Activated CD8-positive, alpha-beta T cell treated with anti-CD3 and anti-CD28 coated beads, Interleukin-2, amount 10 ng/mL, durations not matched to agents 7 days and 5 days (primary cell): ENCODE data around the gene NUFIP1. TPM values are rescaled to one million over a fixed set of nuclear protein-coding genes. Genes with fewer than 3 reads are reported as not detected.
"Not testable (repeated sequence)": the region's sequence is repeated elsewhere in the genome, so short reads cannot be mapped to it uniquely, and the experiment has no call there.

ENCODE experiments used
- ATAC-seq: fragments of 150-1000 bp; cut with Tn5 transposase; one replicate; pipeline ENCODE4 v1.10.0; 2021; ENCODE audit warnings: moderate library complexity
- CTCF ChIA-PET: fragments of 350-600 bp; sonication (Branson Sonifier 250); formaldehyde crosslinking; loops from one replicate; lab custom pipeline; 2021; ENCODE audit warnings: antibody characterized with exemption; lab: Charles Lee
- POLR2A ChIA-PET: fragments of 350-600 bp; sonication (Branson Sonifier 250); formaldehyde crosslinking; loops from one replicate; lab custom pipeline; 2021; ENCODE audit warnings: antibody characterized with exemption; lab: Charles Lee
- DNase-seq: peaks from one replicate; pipeline ENCODE4 v3.0.0-alpha.2; 2020
- H3K27ac Mint-ChIP-seq: one replicate; pipeline ENCODE4 v1.8.0; 2021; ENCODE audit warnings: mild to moderate bottlenecking, mixed read lengths
- H3K27me3 Mint-ChIP-seq: one replicate; pipeline ENCODE4 v1.8.0; 2021; ENCODE audit warnings: low read depth, mixed read lengths
- H3K36me3 Mint-ChIP-seq: one replicate; pipeline ENCODE4 v1.8.0; 2021; ENCODE audit warnings: low read depth, mixed read lengths
- H3K4me1 Mint-ChIP-seq: one replicate; pipeline ENCODE4 v1.8.0; 2021; ENCODE audit warnings: low read depth, mixed read lengths
- H3K4me3 Mint-ChIP-seq: one replicate; pipeline ENCODE4 v1.8.0; 2021; ENCODE audit warnings: mild to moderate bottlenecking, mixed read lengths
- H3K9me3 Mint-ChIP-seq: one replicate; pipeline ENCODE4 v1.8.0; 2022; ENCODE audit warnings: mixed read lengths; ENCODE audit not compliant: insufficient read depth
- total RNA-seq, 2 experiments: library from RNA; stranded (reverse); gene quantifications; one replicate each; pipeline ENCODE4 v1.2.3, GENCODE V29; 2021

Gene NUFIP1
- 1 to 10 TPM; 6.0 to 6.1 TPM for total RNA-seq

DNA sequence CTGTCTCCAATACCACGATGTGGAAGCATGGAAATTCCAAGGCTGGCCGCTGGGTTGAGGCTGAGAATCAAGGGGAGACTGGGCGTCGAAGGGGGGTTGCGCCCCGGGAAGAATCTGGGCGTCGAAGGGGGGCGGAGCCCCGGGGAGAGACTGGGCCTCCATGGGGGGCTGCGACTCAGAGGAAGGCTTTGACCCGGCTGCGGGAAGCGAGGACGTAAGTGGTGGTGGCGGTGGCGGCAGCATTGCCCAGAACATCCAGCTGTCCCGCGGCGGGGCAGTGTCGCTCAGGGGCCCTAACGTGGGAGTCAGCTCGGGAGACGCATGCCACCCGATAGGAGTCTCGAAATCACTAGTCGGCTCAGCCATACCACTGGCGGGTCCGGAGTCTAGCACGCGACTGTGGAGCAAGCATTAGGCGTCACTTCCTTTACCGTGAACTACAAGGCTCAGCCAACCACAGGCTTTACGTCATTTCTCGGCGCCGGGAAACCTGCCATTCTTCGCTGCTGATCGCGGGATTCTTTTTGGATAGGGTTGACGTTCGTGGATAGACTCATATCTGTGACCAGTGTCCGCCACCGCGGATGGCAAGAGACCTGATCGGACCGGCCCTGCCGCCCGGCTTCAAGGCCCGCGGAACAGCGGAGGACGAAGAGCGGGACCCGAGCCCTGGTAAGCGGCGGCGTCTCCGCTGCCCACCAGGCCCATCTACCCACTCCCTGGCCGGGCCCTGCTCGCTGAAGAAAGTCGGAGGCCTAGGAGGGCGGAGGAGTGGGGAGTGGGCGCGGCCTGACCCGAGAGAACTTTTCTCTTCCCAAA, at the start of gene NUFIP1, which contains the start of gene GPALPP1:
Gene NUFIP1 (minus strand): TSS at position 401 of the 819 bp plus-strand sequence. CDS start 35 bp downstream, at position 366.
Gene GPALPP1 (plus strand): TSS at position 468 of the 819 bp plus-strand sequence. CDS start 117 bp downstream, at position 585.
- H3K4me3 Mint-ChIP-seq, result peak within 1 kb of the TSS; percentile 98
- H3K4me1 Mint-ChIP-seq, result peaks cover 43% of the 10 kb centered on the region
- no peaks in the 10 kb centered on the region for H3K27me3 Mint-ChIP-seq
- ATAC-seq (peak; percentile 98), DNase-seq (peak; percentile 96)
- H3K9me3 Mint-ChIP-seq, result no peaks in the 10 kb centered on the region
- ChIA-PET POLR2A (interaction anchor here (0.6 to 1.6 kb wide), 5 partner anchors 24 to 229 kb away, joined by 3 to 6 read pairs (median 3); no protein-coding TSS in a partner anchor), CTCF (interaction anchor here (1.1 to 2.2 kb wide), 4 partner anchors 11 to 505 kb away, joined by 3 to 7 read pairs (median 6); no protein-coding TSS in a partner anchor)
- H3K27ac Mint-ChIP-seq, result peak within 1 kb of the TSS; percentile 100
- peaks cover 13% of the 10 kb centered on the region for H3K36me3 Mint-ChIP-seq

DNA sequence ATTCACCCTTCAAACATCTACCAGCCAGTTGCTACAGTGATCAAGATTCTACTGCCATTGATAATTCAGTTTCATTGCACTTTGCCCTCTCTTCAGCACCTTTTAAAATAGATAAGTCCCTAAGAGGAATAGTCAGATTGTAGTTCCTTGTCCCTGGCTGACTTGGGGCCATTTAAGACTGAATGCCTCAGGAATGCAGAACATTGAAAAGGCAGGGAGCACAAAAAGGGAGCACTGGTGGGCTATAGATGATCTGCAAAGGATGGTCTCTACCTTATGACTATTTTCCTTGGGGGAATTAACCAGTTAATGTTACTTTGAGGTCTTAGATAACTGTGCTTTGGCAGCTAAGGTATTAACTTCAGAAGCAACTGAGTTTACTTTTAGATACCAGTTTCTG, 46.9 kb upstream of the NUFIP1 start:
- no peaks in the 10 kb centered on the region for H3K27me3 Mint-ChIP-seq
- no peak for DNase-seq
- CTCF ChIA-PET, result no interaction called here
- no peak for ATAC-seq
- POLR2A ChIA-PET, result no interaction called here
- peaks cover 11% of the 10 kb centered on the region for H3K36me3 Mint-ChIP-seq
- no peaks in the 10 kb centered on the region for H3K9me3 Mint-ChIP-seq
- no peak overlapping the region for H3K27ac Mint-ChIP-seq
- no peak overlapping the region for H3K4me3 Mint-ChIP-seq
- H3K4me1 Mint-ChIP-seq, result no peaks in the 10 kb centered on the region

DNA sequence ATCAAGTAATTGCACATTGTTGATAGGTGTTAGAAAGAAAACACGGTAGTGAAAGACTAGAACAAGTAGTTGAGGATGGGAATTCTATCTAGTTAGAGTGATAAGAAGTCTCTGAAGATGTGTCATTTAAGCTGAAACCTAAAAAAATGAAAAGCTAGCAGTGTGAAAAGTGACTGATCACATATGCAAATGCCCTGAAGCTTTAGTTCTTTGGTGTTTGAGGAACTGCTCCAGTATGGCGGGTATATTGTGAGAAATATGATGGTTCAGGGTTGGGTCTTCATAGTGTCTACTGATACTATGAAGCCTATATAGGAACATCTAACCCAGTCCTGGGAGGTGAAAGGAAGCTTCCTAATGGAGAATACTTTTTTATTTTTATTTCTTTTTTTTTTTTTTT, 45.1 kb upstream of the NUFIP1 start:
- Mint-ChIP-seq H3K4me1 (no peaks in the 10 kb centered on the region), H3K4me3 (no peak overlapping the region), H3K27ac (no peak overlapping the region), H3K27me3 (no peaks in the 10 kb centered on the region), H3K36me3 (peaks cover 11% of the 10 kb centered on the region), H3K9me3 (no peaks in the 10 kb centered on the region)
- POLR2A ChIA-PET, result no interaction called here
- ATAC-seq, result no peak
- CTCF ChIA-PET, result interaction anchor here (1.1 to 1.8 kb wide), 3 partner anchors 12 to 274 kb away, joined by 4 read pairs; no protein-coding TSS in a partner anchor
- DNase-seq, result no peak

DNA sequence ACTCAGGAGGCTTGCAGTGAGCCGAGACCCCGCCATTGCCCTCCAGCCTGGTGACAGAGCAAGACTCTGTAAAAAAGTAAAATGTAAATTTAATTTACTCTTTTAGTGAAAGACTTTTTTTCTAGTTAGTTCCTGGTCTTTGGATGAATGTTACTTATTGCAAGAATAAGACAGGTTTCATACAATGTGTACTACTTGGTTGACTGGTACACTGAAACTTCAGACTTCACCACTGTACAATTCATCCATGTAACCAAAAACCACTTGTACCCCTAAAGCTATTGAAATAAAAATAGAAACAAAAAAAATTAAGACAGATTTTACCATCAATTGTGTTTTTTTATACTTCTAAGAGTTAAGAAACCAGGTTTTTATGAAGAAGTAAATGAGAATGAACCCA, 35.6 kb upstream of the NUFIP1 start:
- no peak for DNase-seq
- Mint-ChIP-seq H3K27ac (no peak overlapping the region), H3K4me1 (no peaks in the 10 kb centered on the region), H3K4me3 (no peak overlapping the region), H3K9me3 (no peaks in the 10 kb centered on the region), H3K27me3 (no peaks in the 10 kb centered on the region), H3K36me3 (peaks cover 25% of the 10 kb centered on the region)
- CTCF ChIA-PET, result no interaction called here
- POLR2A ChIA-PET, result no interaction called here
- ATAC-seq, result no peak

DNA sequence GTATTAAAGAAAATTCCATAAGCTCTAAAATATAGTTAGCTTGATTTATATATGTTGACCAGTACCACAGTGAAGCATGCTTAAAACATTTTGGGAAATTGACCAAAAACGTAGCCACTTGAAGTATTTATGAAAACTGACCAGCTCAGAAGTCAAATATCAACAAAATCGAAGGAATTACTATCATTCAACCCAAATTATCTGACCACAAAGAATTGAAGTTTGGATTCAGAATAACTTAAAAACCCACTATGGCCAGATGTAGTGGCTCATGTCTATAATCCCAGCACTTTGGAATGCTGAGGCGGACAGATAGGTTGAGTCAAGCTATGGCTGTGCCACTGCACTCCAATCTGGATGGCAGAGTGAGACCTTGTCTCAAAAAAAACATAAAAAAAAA, 32.0 kb upstream of the NUFIP1 start:
- Mint-ChIP-seq H3K27ac (no peak overlapping the region), H3K9me3 (no peaks in the 10 kb centered on the region), H3K4me1 (no peaks in the 10 kb centered on the region), H3K4me3 (no peak overlapping the region), H3K27me3 (no peaks in the 10 kb centered on the region), H3K36me3 (peaks cover 26% of the 10 kb centered on the region)
- ATAC-seq, result no peak
- CTCF ChIA-PET, result interaction anchor here (1.3 to 1.4 kb wide), 2 partner anchors 13 to 47 kb away, joined by 3 read pairs; no protein-coding TSS in a partner anchor
- no peak for DNase-seq
- POLR2A ChIA-PET, result no interaction called here

DNA sequence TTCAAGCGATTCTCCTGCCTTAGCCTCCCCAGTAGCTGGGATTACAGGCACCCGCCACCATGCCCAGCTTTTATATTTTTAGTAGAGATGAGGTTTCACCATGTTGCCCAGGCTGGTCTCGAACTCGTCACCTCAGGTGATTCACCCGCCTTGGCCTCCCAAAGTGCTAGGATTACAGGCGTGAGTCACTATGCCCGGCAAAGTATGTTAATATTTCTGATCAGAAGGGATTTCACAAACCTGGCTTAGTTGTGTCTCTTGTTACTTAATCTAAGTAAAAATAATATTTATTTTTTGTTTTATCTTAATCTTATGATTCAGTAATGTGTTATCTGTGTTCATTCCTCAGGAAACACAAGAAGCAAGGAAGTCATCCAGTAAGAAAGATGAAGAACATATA, 30.7 kb upstream of the NUFIP1 start:
- H3K4me3 Mint-ChIP-seq, CTCF ChIA-PET, H3K9me3 Mint-ChIP-seq, H3K27me3 Mint-ChIP-seq, POLR2A ChIA-PET, DNase-seq, H3K27ac Mint-ChIP-seq, H3K4me1 Mint-ChIP-seq, ATAC-seq: not testable (repeated sequence)
- peaks cover 32% of the 10 kb centered on the region for H3K36me3 Mint-ChIP-seq

DNA sequence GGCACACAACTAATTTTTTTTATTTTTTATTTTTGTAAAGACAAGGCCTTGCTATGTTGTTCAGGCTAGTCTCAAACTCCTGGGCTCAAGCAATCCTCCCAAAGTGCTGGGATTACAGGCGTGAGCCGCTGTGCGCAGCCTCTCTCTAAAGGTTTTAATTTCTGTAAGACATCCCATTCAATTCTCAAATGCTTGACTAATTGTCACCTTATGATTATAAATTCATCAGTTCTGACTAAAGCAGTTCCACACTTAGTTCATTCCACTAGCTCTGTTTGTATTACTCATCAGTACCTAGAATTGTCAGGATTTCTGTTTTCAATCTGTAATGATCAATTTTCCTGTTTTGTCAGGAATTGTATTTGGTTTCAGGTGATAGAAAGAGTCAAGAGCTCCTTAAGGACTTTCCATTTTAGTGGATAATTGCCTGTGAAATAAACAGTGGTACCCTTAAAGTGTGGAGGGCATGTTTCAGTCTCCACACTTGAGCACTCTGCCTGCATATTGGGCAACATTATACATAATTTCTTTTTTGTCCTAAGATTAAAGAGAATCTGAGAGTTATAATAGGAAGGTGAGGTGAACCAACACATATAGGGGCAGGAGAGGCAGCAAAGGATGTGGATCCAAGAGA, 27.6 kb upstream of the NUFIP1 start:
- no peaks in the 10 kb centered on the region for H3K4me1 Mint-ChIP-seq
- CTCF ChIA-PET, result interaction anchor here (1.1 to 1.3 kb wide), 2 partner anchors 10 to 30 kb away, joined by 3 to 5 read pairs; no protein-coding TSS in a partner anchor
- POLR2A ChIA-PET, result no interaction called here

DNA sequence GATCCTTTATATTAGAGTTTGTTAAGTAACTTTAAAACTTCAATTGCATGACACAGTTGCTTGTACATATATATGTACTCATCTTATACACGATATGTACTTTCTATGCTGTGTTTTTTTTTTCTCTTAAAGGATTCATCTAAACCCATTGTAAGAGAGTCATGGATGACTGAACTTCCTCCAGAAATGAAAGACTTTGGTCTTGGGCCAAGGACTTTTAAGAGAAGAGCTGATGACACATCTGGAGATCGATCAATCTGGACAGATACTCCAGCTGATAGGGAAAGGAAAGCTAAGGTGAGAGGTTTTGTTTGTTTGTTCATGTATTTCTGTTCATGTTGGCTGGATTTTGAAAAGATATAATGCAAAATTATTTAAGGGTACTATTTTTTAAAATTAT, 26.0 kb upstream of the NUFIP1 start:
- Mint-ChIP-seq H3K36me3 (peaks cover 22% of the 10 kb centered on the region), H3K4me3 (no peak overlapping the region), H3K27me3 (no peaks in the 10 kb centered on the region), H3K27ac (no peak overlapping the region), H3K4me1 (no peaks in the 10 kb centered on the region), H3K9me3 (no peaks in the 10 kb centered on the region)
- ATAC-seq, result no peak
- ChIA-PET CTCF (interaction anchor here (0.7 to 0.9 kb wide), 2 partner anchors 31 to 164 kb away, joined by 3 to 5 read pairs; no protein-coding TSS in a partner anchor), POLR2A (no interaction called here)
- DNase-seq, result no peak

More for the DNA sequence above, 27.6 kb upstream of the NUFIP1 start:
- Mint-ChIP-seq H3K27me3 (no peaks in the 10 kb centered on the region), H3K27ac (no peak overlapping the region), H3K36me3 (peaks cover 26% of the 10 kb centered on the region), H3K9me3 (no peaks in the 10 kb centered on the region), H3K4me3 (no peak overlapping the region)
- DNase-seq (no peak), ATAC-seq (no peak)

DNA sequence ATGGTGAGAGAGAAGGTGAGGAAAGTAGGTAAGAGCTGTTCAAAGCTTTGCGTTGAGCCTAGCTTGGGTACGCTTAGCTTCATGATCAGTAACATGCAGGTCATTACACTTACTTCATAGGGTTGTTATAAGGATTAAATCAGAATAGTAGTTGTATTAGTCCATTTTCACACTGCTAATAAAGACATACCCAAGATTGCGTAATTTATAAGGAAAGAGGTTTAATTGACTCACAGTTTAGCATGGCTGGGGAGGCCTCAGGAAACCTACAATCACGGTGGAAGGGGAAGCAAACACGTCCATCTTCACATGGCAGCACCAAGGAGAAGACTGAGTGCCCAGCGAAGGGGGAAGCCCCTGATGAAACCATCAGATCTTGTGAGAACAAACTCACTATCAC, 21.9 kb upstream of the NUFIP1 start:
- ChIA-PET CTCF (no interaction called here), POLR2A (no interaction called here)
- H3K4me1 Mint-ChIP-seq, result peaks cover 1% of the 10 kb centered on the region
- no peaks in the 10 kb centered on the region for H3K27me3 Mint-ChIP-seq
- DNase-seq (no peak), ATAC-seq (no peak)
- no peak overlapping the region for H3K4me3 Mint-ChIP-seq
- H3K27ac Mint-ChIP-seq, result no peak overlapping the region
- H3K9me3 Mint-ChIP-seq, result no peaks in the 10 kb centered on the region
- peaks cover 28% of the 10 kb centered on the region for H3K36me3 Mint-ChIP-seq

DNA sequence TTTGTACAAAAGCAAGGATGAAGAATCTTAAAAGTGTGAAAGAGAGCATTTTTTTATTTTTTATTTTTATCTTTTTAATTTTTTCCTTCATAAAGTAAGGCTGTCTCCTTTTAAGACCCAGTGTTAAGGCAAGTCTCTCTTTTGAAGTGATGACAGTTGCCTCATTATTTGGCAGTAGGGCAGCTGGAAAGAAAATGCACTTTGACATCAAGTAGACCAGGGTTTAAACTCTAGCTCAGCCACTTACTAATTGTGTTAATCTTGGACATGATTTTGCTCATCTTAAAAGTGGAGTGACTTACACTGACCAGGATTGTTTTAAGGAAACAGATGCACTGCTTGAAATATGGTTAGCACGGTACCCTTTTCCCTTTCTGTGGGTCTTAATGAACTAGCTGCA, 18.6 kb upstream of the NUFIP1 start:
- Mint-ChIP-seq H3K36me3 (peaks cover 28% of the 10 kb centered on the region), H3K27ac (no peak overlapping the region), H3K27me3 (no peaks in the 10 kb centered on the region), H3K9me3 (no peaks in the 10 kb centered on the region), H3K4me3 (no peak overlapping the region), H3K4me1 (peaks cover 1% of the 10 kb centered on the region)
- ATAC-seq (no peak), DNase-seq (no peak)
- POLR2A ChIA-PET, result interaction anchor here (0.6 kb wide), 1 partner anchor 333 kb away, joined by 3 read pairs; the partner anchor contains the start of gene TPT1
- CTCF ChIA-PET, result interaction anchor here (1.0 to 1.5 kb wide), 3 partner anchors 9 to 38 kb away, joined by 3 to 5 read pairs (median 4); no protein-coding TSS in a partner anchor

DNA sequence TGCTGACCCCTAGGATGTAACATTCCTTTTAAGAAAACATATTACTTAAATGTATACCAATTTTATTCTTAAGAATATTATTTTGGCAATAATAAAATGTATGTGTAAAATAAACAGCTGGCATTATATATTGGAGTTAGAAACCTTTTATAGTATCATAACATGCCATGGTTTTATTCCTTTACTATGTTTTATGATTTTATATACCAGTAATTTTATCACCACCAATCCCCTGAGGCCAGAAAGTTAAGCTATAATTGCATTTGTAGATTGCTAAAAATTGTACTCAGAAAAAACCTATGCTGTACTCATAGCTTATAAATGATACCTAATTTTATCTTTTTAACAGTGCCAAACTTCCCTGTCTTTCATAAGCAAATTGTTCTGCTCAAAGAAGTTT, 18.0 kb upstream of the NUFIP1 start:
- Mint-ChIP-seq H3K36me3 (peaks cover 32% of the 10 kb centered on the region), H3K27ac (no peak overlapping the region), H3K27me3 (no peaks in the 10 kb centered on the region), H3K4me3 (no peak overlapping the region), H3K4me1 (peaks cover 1% of the 10 kb centered on the region), H3K9me3 (no peaks in the 10 kb centered on the region)
- ChIA-PET POLR2A (interaction anchor here (0.6 kb wide), 1 partner anchor 334 kb away, joined by 3 read pairs; the partner anchor contains the start of gene TPT1), CTCF (interaction anchor here (0.8 to 1.5 kb wide), 5 partner anchors 10 to 388 kb away, joined by 3 to 5 read pairs (median 4); no protein-coding TSS in a partner anchor)
- no peak for DNase-seq
- no peak for ATAC-seq
